Neuronal stem cell (in vitro differentiated cells): ENCODE measurements around the gene PAFAH1B1.

Source experiments
- DNase-seq: peaks from one replicate; pipeline ENCODE4 v3.0.0-alpha.2; 2013; ENCODE audit warnings: low spot score
- H2AFZ ChIP-seq: one replicate; pipeline ENCODE4 v1.6.1; 2013; ENCODE audit warnings: mild to moderate bottlenecking, low read length, inconsistent platforms
- H2AK5ac ChIP-seq: 2 replicates; pipeline ENCODE4 v1.6.1; 2013; ENCODE audit warnings: low read depth, mild to moderate bottlenecking, inconsistent platforms, low read length, moderate library complexity, mixed read lengths
- H2BK120ac ChIP-seq: 2 replicates; pipeline ENCODE4 v1.6.1; 2013; ENCODE audit warnings: low read depth, mild to moderate bottlenecking, inconsistent platforms, low read length, moderate library complexity, mixed read lengths
- H2BK12ac ChIP-seq: one replicate; pipeline ENCODE4 v1.6.1; 2013; ENCODE audit warnings: low read length, inconsistent platforms
- H2BK15ac ChIP-seq: 2 replicates; pipeline ENCODE4 v1.6.1; 2013; ENCODE audit warnings: mild to moderate bottlenecking, low read length, inconsistent platforms, mixed read lengths
- H2BK5ac ChIP-seq: one replicate; pipeline ENCODE4 v1.6.1; 2013; ENCODE audit warnings: inconsistent platforms, mild to moderate bottlenecking, low read length, moderate library complexity
- H3K14ac ChIP-seq: one replicate; pipeline ENCODE4 v1.6.1; 2013; ENCODE audit warnings: low read length, inconsistent platforms
- H3K18ac ChIP-seq: 2 replicates; pipeline ENCODE4 v1.6.1; 2013; ENCODE audit warnings: low read length, inconsistent platforms
- H3K23ac ChIP-seq: 2 replicates; pipeline ENCODE4 v1.6.1; 2013; ENCODE audit warnings: low read depth, mild to moderate bottlenecking, mixed read lengths, low read length, inconsistent platforms; ENCODE audit not compliant: poor library complexity
- H3K27ac ChIP-seq: replicated peaks from 3 replicates; pipeline ENCODE4 v1.5.1; 2013; ENCODE audit warnings: low read length, inconsistent platforms
- H3K27me3 ChIP-seq, 3 experiments: 2 replicates each; pipeline ENCODE4 v1.6.1; 2013; ENCODE audit warnings: low read length in 3 of 3, mild to moderate bottlenecking in 2 of 3, inconsistent platforms in 1 of 3, low read depth in 1 of 3, mixed read lengths in 1 of 3, moderate library complexity in 1 of 3; ENCODE audit not compliant: control insufficient read depth in 3 of 3, insufficient read depth in 3 of 3
- H3K36me3 ChIP-seq, 2 donors: replicated peaks in 1 of 2; 2 replicates each; pipeline ENCODE4 v1.6.1; 2013; ENCODE audit warnings: low read length in 2 of 2; ENCODE audit not compliant: control insufficient read depth in 2 of 2, insufficient read depth in 2 of 2
- H3K4ac ChIP-seq: 2 replicates; pipeline ENCODE4 v1.6.1; 2013; ENCODE audit warnings: inconsistent platforms, mild to moderate bottlenecking, low read length, moderate library complexity
- H3K4me1 ChIP-seq, 2 donors: 1 replicate in 1 of 2; 2 replicates in 1 of 2; pipeline ENCODE4 v1.6.1; 2013; ENCODE audit warnings: low read length in 2 of 2, low read depth in 1 of 2; ENCODE audit not compliant: control insufficient read depth in 2 of 2, insufficient read depth in 1 of 2
- H3K4me2 ChIP-seq: one replicate; pipeline ENCODE4 v1.6.1; 2013; ENCODE audit warnings: mild to moderate bottlenecking, low read length, inconsistent platforms; ENCODE audit not compliant: insufficient read depth, poor library complexity, severe bottlenecking
- H3K4me3 ChIP-seq, 2 donors: 2 replicates each; pipeline ENCODE4 v1.5.1; 2013; ENCODE audit warnings: low read length in 2 of 2, mild to moderate bottlenecking in 2 of 2, inconsistent platforms in 1 of 2, moderate library complexity in 1 of 2
- H3K79me1 ChIP-seq: one replicate; pipeline ENCODE4 v1.6.1; 2013; ENCODE audit warnings: low read depth, mild to moderate bottlenecking, inconsistent platforms, low read length, moderate library complexity
- H3K9ac ChIP-seq: one replicate; pipeline ENCODE4 v1.6.1; 2013; ENCODE audit warnings: mild to moderate bottlenecking, low read depth, low read length, inconsistent platforms; ENCODE audit not compliant: poor library complexity
- H3K9me3 ChIP-seq, 2 donors: replicated peaks in 1 of 2; 2 replicates each; pipeline versions ENCODE3 to v1.6.1; 2013; ENCODE audit warnings: low read length in 2 of 2, mild to moderate bottlenecking in 2 of 2, inconsistent platforms in 1 of 2, low read depth in 1 of 2, mixed read lengths in 1 of 2, moderate library complexity in 1 of 2; ENCODE audit not compliant: control insufficient read depth in 2 of 2, insufficient read depth in 1 of 2
- H4K8ac ChIP-seq: one replicate; pipeline ENCODE4 v1.6.1; 2013; ENCODE audit warnings: low read depth, mild to moderate bottlenecking, inconsistent platforms, low read length, moderate library complexity
- H4K91ac ChIP-seq: one replicate; pipeline ENCODE4 v1.6.1; 2013; ENCODE audit warnings: low read length, low read depth, mild to moderate bottlenecking, inconsistent platforms; ENCODE audit not compliant: poor library complexity
- WGBS, 2 donors: extraction: QIAGEN DNeasy Blood & Tissue Kit; methylation state at CpG; one replicate each; pipeline ENCODE4 v1.1.7; 2013; ENCODE audit warnings: missing lambda C conversion rate in 2 of 2, mixed read lengths in 1 of 2; ENCODE audit not compliant: insufficient read length in 2 of 2, insufficient replicate concordance in 1 of 2; ENCODE audit errors: extremely low coverage in 2 of 2; 5-methylcytosine and 5-hydroxymethylcytosine counted together

The PAFAH1B1 gene

GRCh38 chr17:2580661-2581060 is 12.8 kb upstream of the PAFAH1B1 start:
- Histone ChIP-seq H2AK5ac (no peak overlapping the region), H3K79me1 (no peaks in the 10 kb centered on the region), H3K4ac (no peak overlapping the region), H3K36me3 (no peaks in the 10 kb centered on the region), H4K91ac (no peak overlapping the region), H3K4me2 (no peak overlapping the region), H3K9me3 (no peaks in the 10 kb centered on the region), H4K8ac (no peak overlapping the region), H3K14ac (no peak overlapping the region), H2BK120ac (no peak overlapping the region), H3K23ac (no peak overlapping the region), H3K27me3 (no peaks in the 10 kb centered on the region), H3K27ac (peak overlapping the region; percentile 64), H2BK5ac (no peak overlapping the region), H2BK15ac (no peak overlapping the region), H3K4me1 (peaks cover 3 to 8% of the 10 kb centered on the region in 2 donors), H3K9ac (no peak overlapping the region), H3K18ac (no peak overlapping the region), H2BK12ac (no peak overlapping the region), H3K4me3 (no peak overlapping the region), H2AFZ (peak overlapping the region; percentile 84)
- WGBS, 2 donors = no CpG with 5 or more reads among the region's 5 CpGs
- peak; percentile 14 for DNase-seq

- no peak overlapping the region for H3K9ac ChIP-seq
- no peak overlapping the region for H3K27ac ChIP-seq
- no peaks in the 10 kb centered on the region for H3K36me3 ChIP-seq
- H3K27me3 ChIP-seq = no peaks in the 10 kb centered on the region
- H3K4ac ChIP-seq = no peak overlapping the region
- no CpG with 5 or more reads among the region's 18 CpGs for WGBS, 2 donors
- H2BK15ac ChIP-seq = no peak overlapping the region
- no peak overlapping the region for H2BK12ac ChIP-seq
- no peak overlapping the region for H3K23ac ChIP-seq
- H4K8ac ChIP-seq = no peak overlapping the region
- H3K18ac ChIP-seq = no peak overlapping the region
- no peak overlapping the region for H4K91ac ChIP-seq
- no peak for DNase-seq
- no peaks in the 10 kb centered on the region for H3K9me3 ChIP-seq
- no peaks in the 10 kb centered on the region for H3K79me1 ChIP-seq
- H2BK120ac ChIP-seq = no peak overlapping the region
- H2AFZ ChIP-seq = no peak overlapping the region
- no peak overlapping the region for H3K4me3 ChIP-seq
- H2BK5ac ChIP-seq = no peak overlapping the region
- peaks cover 3 to 8% of the 10 kb centered on the region in 2 donors for H3K4me1 ChIP-seq
- no peak overlapping the region for H3K14ac ChIP-seq
- no peak overlapping the region for H3K4me2 ChIP-seq
- H2AK5ac ChIP-seq = no peak overlapping the region
Measured at GRCh38 chr17:2582493-2582892, 11.0 kb upstream of the PAFAH1B1 start.

GRCh38 chr17:2591040-2591640 is 2.3 kb upstream of the PAFAH1B1 start:
- no peak overlapping the region for H3K14ac ChIP-seq
- no peak overlapping the region for H3K9ac ChIP-seq
- H3K23ac ChIP-seq = no peak overlapping the region
- peak overlapping the region; percentile 19 for H2AK5ac ChIP-seq
- H4K91ac ChIP-seq = no peak overlapping the region
- H2BK15ac ChIP-seq = no peak overlapping the region
- no peak overlapping the region for H2BK12ac ChIP-seq
- no peak overlapping the region for H2AFZ ChIP-seq
- H4K8ac ChIP-seq = no peak overlapping the region
- no peak overlapping the region for H3K27ac ChIP-seq
- H3K79me1 ChIP-seq = peaks cover 4% of the 10 kb centered on the region
- H2BK5ac ChIP-seq = no peak overlapping the region
- H3K27me3 ChIP-seq = no peaks in the 10 kb centered on the region
- no peak overlapping the region for H3K18ac ChIP-seq
- H3K4me1 ChIP-seq = peaks cover 0 to 1% of the 10 kb centered on the region in 2 donors
- no peak overlapping the region for H3K4me2 ChIP-seq
- no peak for DNase-seq
- no peak overlapping the region for H2BK120ac ChIP-seq
- H3K4ac ChIP-seq = no peak overlapping the region
- no peak overlapping the region for H3K4me3 ChIP-seq
- WGBS, 2 donors = no CpG with 5 or more reads among the region's 16 CpGs
- no peaks in the 10 kb centered on the region for H3K9me3 ChIP-seq
- H3K36me3 ChIP-seq = no peaks in the 10 kb centered on the region

GRCh38 chr17:2593821-2594721 is 617 bp downstream of the PAFAH1B1 start:
- H4K91ac ChIP-seq = no peak overlapping the region
- H2BK5ac ChIP-seq = peak overlapping the region; percentile 98
- H2AK5ac ChIP-seq = peak overlapping the region; percentile 99
- peak overlapping the region; percentile 60 to 99 for H3K4me3 ChIP-seq
- H2BK15ac ChIP-seq = peak overlapping the region; percentile 37
- H3K4me1 ChIP-seq = peaks cover 1 to 2% of the 10 kb centered on the region in 2 donors
- peak overlapping the region; percentile 99 for H2AFZ ChIP-seq
- no peak overlapping the region for H4K8ac ChIP-seq
- peaks cover 0 to 5% of the 10 kb centered on the region in 2 donors for H3K36me3 ChIP-seq
- peak overlapping the region; percentile 99 for H3K14ac ChIP-seq
- peak overlapping the region; percentile 97 for H3K27ac ChIP-seq
- H2BK120ac ChIP-seq = peak overlapping the region; percentile 96
- peak overlapping the region; percentile 84 for H3K4ac ChIP-seq
- peak overlapping the region; percentile 68 for H3K23ac ChIP-seq
- peaks cover 4% of the 10 kb centered on the region for H3K79me1 ChIP-seq
- DNase-seq = peak; percentile 82
- no CpG with 5 or more reads among the region's 80 CpGs for WGBS, 2 donors
- H3K9ac ChIP-seq = peak overlapping the region; percentile 98
- peak overlapping the region; percentile 4 for H2BK12ac ChIP-seq
- H3K4me2 ChIP-seq = peak overlapping the region; percentile 54
- no peaks in the 10 kb centered on the region for H3K9me3 ChIP-seq
- no peaks in the 10 kb centered on the region for H3K27me3 ChIP-seq
- H3K18ac ChIP-seq = peak overlapping the region; percentile 100
